HG02642 (cell line): Measurements from ENCODE around the gene FAM168B.
"Not testable (repeated sequence)": the region's sequence is repeated elsewhere in the genome, so short reads cannot be mapped to it uniquely, and the experiment has no call there.

Experiments
- ATAC-seq: cut with Tn5 transposase; IDR thresholded peaks from one replicate; pipeline ENCODE4 v1.9.1; 2021; ENCODE audit warnings: mild to moderate bottlenecking; ENCODE audit not compliant: unreplicated experiment, poor library complexity

FAM168B gene

GRCh38 chr2:131093006-131093695, at the start of gene FAM168B:
TSS of gene FAM168B (minus strand) at chr2:131093460. CDS start at chr2:131082646, 10,814 bp downstream.
- peak; percentile 88 for ATAC-seq

GRCh38 chr2:131142849-131143248, 49.6 kb upstream of the FAM168B start:
- no peak for ATAC-seq

- ATAC-seq = no peak
Measured at GRCh38 chr2:131140581-131140980, 47.3 kb upstream of the FAM168B start.

- no peak for ATAC-seq
Measured at GRCh38 chr2:131132729-131133128, 39.5 kb upstream of the FAM168B start.

GRCh38 chr2:131130298-131130596, 37.0 kb upstream of the FAM168B start:
- no peak for ATAC-seq

GRCh38 chr2:131127981-131128380, 34.7 kb upstream of the FAM168B start:
- no peak for ATAC-seq

- ATAC-seq = no peak
Measured at GRCh38 chr2:131127076-131127475, 33.8 kb upstream of the FAM168B start.

GRCh38 chr2:131126436-131126835, 33.2 kb upstream of the FAM168B start:
- ATAC-seq = no peak

GRCh38 chr2:131125195-131125757, 32.0 kb upstream of the FAM168B start:
- ATAC-seq = no peak

GRCh38 chr2:131123192-131123591, 29.9 kb upstream of the FAM168B start:
- ATAC-seq = no peak

GRCh38 chr2:131122496-131122895, 29.2 kb upstream of the FAM168B start:
- ATAC-seq = no peak

GRCh38 chr2:131121464-131121863, 28.2 kb upstream of the FAM168B start:
- ATAC-seq = no peak

- ATAC-seq = no peak
Measured at GRCh38 chr2:131120815-131121317, 27.6 kb upstream of the FAM168B start.

GRCh38 chr2:131115752-131116151, 22.5 kb upstream of the FAM168B start:
- ATAC-seq = no peak

- ATAC-seq = not testable (repeated sequence)
Measured at GRCh38 chr2:131114950-131115349, 21.7 kb upstream of the FAM168B start.

GRCh38 chr2:131113566-131114227, 20.4 kb upstream of the FAM168B start:
- no peak for ATAC-seq

GRCh38 chr2:131112529-131112928, 19.3 kb upstream of the FAM168B start:
- no peak for ATAC-seq

- ATAC-seq = peak; percentile 44
Measured at GRCh38 chr2:131105950-131106801, 12.9 kb upstream of the FAM168B start.

- ATAC-seq = peak; percentile 84
Measured at GRCh38 chr2:131105156-131105949, 12.1 kb upstream of the FAM168B start, which contains the start of gene PLEKHB2. TSS of gene PLEKHB2 (plus strand) at chr2:131105336. CDS start at chr2:131120942, 15,606 bp downstream.
